ENCODE results near the gene EML1.

The EML1 gene, protein sequence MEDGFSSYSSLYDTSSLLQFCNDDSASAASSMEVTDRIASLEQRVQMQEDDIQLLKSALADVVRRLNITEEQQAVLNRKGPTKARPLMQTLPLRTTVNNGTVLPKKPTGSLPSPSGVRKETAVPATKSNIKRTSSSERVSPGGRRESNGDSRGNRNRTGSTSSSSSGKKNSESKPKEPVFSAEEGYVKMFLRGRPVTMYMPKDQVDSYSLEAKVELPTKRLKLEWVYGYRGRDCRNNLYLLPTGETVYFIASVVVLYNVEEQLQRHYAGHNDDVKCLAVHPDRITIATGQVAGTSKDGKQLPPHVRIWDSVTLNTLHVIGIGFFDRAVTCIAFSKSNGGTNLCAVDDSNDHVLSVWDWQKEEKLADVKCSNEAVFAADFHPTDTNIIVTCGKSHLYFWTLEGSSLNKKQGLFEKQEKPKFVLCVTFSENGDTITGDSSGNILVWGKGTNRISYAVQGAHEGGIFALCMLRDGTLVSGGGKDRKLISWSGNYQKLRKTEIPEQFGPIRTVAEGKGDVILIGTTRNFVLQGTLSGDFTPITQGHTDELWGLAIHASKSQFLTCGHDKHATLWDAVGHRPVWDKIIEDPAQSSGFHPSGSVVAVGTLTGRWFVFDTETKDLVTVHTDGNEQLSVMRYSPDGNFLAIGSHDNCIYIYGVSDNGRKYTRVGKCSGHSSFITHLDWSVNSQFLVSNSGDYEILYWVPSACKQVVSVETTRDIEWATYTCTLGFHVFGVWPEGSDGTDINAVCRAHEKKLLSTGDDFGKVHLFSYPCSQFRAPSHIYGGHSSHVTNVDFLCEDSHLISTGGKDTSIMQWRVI

GRCh38 chr14:99793213-99794150 lies at the start of gene EML1:
TSS of gene EML1 (plus strand) at chr14:99793413. CDS start at chr14:99793477, 64 bp downstream.
- peak; percentile 74 to 83 for DNase-seq

GRCh38 chr14:99744199-99744872 lies 48.9 kb upstream of the EML1 start:
- no peak for DNase-seq

- no peak for DNase-seq
These were observed 48.4 kb upstream of the EML1 start for GRCh38 chr14:99744873-99745224.

- DNase-seq: no peak
These were observed 47.8 kb upstream of the EML1 start for GRCh38 chr14:99745307-99745951.

DNA sequence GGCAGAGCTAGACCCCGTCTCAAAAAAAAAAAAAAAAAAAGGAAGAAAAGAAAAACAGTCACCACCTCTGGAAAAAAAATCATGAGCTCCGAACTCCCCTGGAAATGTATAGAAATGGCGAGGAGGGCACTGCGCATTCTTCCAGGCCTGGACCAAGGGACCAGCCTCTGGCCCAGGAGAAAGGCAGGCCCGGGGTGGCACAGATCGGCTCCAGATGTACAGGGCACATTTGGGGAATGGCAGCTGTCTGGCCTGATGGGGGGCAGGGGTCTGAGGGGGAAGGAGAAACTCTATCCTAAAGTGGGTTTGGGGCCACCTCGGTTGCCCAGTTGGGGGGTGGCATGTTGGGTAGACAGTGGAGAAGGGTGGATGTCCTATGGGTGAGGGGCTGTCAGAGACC lies 46.0 kb upstream of the EML1 start:
- no peak for DNase-seq

GRCh38 chr14:99747582-99748330 lies 45.5 kb upstream of the EML1 start:
- no peak for DNase-seq

- DNase-seq: no peak
These were observed 44.7 kb upstream of the EML1 start for GRCh38 chr14:99748529-99748928.

DNA sequence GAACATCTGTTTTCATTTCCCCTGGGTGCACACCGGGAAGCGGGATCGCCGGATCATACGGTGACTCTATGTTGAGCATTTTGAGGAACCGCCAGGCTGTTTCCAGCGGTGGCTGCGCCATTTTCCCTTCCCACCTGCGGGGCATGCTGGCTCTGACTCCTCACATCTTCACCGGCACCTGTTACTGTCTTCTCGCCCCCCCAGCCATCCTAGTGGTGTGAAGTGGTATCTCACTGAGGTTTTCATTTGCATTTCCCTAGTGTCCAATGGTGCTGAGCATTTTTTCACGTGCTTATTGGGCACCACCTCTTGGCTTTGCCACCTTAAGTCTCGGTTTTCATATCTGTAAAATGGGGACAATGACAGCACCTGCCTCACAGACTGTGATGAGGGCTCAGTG lies 44.1 kb upstream of the EML1 start:
- no peak for DNase-seq

- DNase-seq: no peak
These were observed 43.2 kb upstream of the EML1 start for GRCh38 chr14:99749763-99750715.

GRCh38 chr14:99750746-99751450 lies 42.3 kb upstream of the EML1 start:
- DNase-seq: no peak

- DNase-seq: no peak
These were observed 41.4 kb upstream of the EML1 start for GRCh38 chr14:99751539-99752485.

DNA sequence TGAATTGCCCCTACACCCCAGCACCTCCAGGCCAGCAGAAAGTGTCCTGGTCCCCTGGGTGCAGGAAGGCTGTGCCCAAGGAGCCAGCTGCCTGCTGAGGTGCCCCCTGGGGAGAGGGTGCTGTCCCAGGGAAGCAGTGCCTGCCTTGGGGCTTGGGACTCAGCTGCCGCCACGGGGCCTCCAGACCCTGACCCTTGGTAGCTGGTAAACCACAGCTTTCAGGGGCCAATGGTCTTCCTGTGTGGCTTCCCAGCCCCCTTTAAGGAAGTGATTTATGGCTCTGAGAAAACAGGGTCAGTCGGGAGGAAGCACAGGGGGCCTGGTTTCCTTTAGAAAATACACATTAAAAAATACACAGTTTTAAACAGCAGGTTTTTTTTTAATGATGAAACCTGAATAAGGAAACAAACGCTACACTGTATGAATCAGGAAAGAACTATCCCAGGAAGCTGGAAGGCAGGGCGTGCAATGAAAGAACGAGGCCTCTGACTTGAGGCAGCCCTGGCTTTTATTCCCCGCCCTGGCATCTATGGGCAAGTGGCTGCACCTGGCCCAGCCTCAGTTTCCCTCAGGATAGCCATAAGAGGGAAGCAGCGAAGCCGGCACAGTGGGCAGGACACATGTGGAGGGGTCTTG lies 40.6 kb upstream of the EML1 start:
- DNase-seq: no peak

DNA sequence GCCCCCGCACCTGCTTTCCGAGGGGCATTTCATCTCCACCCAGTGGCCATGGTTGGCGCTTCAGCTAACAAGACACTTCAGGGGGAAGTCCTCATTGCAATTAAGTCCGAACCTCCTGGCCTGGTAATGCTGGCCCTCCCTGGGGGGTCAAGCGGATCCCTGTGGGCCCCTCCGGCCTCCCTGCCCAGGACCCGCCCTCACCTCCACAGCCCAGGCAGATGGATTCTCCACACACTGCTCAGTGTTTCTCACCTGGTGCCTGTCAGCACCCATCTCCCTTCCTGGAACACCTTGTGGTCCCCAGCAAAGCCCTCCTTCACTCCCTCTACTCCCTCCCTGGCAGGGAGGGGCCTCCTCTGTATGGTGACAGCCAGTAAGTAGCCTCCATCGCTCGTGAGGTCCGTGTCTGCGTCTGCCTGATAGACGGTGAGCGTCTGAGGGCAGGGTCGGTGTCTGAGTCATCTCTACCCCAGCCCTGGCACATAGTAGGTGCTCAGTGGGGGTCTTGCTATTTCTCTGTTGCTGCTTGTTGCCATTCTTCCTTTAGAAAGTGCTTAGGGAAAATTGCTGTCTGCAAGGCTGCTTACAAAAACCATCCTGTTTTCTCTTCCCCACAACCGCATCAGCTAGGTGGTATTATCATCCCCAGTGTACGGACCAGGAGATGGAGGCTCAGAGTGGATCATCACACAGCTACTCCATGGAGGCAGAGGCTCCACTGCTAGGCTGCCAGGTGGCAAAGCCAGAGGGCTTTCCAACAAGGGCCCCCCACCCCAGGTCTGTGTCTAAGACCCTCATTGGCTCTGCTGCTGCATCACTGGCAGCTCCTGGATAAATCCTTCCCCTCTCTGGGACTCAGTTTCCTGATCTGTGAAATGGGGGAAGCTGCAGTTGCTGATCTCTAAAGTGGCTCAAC lies 39.7 kb upstream of the EML1 start:
- DNase-seq: no peak

DNA sequence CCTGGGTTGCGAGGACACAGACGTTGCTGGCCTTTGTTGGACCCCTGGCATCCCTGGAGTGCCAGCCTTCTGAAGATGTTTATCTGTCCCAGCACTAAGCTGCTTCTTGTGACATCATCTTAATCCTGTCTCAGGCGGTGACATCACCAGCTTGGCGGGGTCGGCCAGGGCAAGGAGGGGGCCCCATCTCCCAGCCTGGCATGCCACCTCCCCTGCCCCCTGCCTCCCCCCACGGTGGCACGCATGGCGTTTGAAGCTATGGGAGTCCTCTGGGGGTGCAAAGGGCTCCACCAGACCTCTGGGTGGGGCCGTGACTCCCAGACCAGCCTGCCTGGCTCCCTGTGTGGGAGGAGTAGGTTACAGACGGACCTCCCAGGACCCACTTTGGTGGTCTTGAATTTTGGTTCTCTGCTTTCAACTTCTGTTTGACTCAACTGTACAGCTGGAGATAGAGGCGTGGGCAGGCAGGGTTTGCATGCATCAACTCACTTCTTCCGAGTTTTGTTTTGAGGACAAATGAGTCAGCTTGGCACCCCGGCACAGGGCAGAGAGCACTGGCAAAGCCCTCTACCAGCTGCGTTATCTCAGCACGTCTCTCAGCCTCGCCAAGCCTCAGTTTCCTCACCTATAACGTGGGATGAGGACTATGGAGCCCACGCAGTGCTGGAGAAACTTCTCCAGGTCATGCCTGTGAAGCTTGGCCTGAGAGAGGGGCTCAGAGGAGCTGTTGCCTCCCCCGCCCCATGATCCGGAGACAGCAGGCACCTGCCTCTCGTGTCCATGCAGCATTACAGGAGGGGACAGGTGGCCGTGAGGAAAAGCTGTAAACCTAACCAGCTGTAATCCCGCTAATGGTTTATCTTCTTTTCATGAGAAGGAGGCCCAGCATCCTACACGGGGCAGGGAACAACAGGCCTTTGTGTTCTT lies 38.8 kb upstream of the EML1 start:
- DNase-seq: no peak

DNA sequence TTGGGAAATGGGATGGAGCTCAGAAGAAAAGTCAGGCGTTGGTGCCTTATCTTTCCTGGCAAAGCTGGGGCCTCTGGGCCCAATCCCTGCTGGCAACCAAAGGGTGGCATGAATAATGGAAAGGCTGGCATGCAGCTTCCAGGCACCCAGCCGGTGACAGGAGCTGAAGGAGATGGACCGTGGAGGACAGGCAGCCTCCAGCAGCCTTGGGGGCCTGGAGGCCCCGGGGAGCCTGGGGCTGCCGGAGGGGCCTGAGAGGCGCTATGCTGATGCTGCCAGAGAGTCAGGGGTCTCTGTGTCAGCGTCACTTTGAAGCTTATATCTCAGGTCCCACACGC lies 38.2 kb upstream of the EML1 start:
- no peak for DNase-seq

All from stimulated activated CD4-positive, alpha-beta T cell treated with anti-CD3 and anti-CD28 coated beads, Interleukin-2, amount 100 ng/mL, for 24 hours (primary cell).